ENCODE data around the gene UNC119.
A peak's percentile ranks its signal among the peaks of the same experiment; 100 is the strongest.

GRCh38 chr17:28548417-28549130 lies 3.9 kb downstream of the UNC119 start:
- TF ChIP-seq POLR2A (IDR thresholded peaks at IDR 0.05), result no peak
- peak in 1 of 6 experiments; percentile 2 for TF ChIP-seq CTCF (IDR thresholded peaks at IDR 0.05)
